AML-193 (cell line): ENCODE results near the gene CDHR5.
A peak's percentile ranks its signal among the peaks of the same experiment; 100 is the strongest.

Experiments
- DNase-seq, 2 experiments: peaks; one replicate each; lab custom pipeline; 2025; lab: John Stamatoyannopoulos, UW

The CDHR5 gene

DNA sequence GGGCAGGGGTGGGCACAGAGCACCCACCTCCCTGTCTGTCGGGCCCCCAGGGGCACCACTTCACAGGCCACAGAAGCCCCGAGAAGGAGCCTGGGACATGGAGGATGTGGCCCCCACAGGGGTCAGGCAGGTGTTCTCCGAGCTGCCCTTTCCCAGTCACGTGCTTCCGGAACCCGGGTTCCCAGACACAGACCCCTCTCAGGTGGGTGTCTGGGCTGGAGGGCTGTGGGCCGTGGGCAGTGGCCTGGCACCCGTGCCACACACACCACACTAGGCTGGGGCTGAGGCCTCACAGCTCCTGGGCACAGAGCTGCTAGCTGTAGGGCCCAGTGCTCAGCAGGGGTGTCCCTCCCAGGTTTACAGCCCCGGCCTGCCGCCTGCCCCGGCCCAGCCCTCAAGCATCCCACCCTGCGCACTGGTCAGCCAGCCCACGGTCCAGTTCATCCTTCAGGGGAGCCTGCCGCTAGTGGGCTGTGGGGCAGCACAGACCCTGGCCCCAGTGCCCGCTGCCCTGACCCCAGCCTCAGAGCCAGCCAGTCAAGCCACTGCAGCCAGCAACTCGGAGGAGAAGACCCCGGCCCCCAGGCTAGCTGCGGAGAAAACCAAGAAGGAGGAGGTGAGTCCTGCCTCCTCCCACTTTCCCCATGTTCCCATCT is 14.5 kb downstream of the CDHR5 start:
- DNase-seq = no peak

DNA sequence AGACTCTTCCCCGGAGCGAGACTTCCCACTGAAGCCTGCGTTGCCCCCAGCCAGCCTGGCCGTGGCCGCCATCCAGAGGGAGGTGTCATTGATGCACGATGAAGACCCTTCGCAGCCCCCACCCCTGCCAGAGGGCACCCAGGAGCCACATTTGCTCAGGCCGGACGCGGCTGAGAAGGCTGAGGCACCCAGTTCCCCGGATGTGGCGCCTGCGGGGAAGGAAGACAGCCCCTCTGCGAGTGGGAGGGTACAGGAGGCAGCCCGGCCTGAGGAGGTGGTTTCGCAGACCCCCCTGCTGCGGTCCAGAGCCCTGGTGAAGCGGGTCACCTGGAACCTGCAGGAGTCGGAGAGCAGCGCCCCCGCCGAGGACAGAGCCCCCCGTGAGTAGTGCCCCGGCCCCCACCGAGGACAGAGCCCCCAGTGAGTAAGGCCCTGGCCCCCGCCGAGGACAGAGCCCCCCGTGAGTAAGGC is 15.4 kb downstream of the CDHR5 start:
- no peak for DNase-seq

- no peak for DNase-seq
Observed at GRCh38 chr11:608791-609251, 15.9 kb downstream of the CDHR5 start.

GRCh38 chr11:607971-608659 is 16.6 kb downstream of the CDHR5 start:
- DNase-seq = no peak

GRCh38 chr11:607020-607780 is 17.6 kb downstream of the CDHR5 start:
- no peak for DNase-seq

- no peak for DNase-seq
Observed at GRCh38 chr11:606245-606644, 18.5 kb downstream of the CDHR5 start.

DNA sequence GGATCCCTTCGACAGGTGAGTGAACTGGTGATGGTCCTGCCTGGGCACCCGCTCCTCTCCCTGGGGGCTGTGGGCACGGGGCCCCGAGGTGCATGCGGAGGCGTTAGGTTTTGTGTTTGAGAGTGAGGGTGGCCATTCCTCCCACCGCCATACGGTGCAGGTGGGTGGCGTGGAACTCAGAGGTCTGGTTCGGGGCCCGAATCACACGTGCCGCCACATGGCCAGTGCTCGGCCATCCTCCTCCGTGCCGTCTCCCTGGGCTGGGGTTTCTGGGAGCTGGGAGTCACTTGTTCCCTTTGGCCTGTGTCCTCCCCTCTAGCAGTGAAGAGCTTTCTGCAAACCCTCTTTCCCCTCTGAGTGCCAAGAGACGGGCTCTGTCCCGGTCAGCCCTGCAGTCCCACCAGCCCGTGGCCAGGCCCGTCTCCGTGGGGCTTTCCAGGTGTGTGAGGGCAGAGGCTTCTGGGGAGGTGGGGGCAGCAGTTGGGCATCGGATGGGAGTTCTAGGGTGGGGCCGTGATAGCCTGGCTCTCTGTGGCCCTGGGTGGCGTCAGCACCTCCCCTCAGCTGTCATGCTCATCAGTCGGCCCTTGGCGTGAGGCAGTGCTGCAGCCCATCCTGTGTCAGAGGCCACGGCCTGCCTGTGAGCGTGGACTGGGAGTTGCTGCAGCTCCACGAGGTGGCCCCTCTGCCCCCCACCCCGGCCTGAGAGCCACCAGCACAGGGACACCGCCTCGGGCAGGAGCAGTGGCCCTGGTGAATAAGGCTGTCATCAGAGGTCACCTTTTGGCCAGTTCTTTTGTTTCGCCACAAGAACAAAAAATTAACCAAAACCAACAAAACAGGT is 19.2 kb downstream of the CDHR5 start:
- DNase-seq = no peak

- no peak for DNase-seq
Observed at GRCh38 chr11:603154-603553, 21.6 kb downstream of the CDHR5 start.

GRCh38 chr11:601573-602245 is 23.0 kb downstream of the CDHR5 start:
- DNase-seq = no peak

GRCh38 chr11:598005-598680 is 26.6 kb downstream of the CDHR5 start:
- no peak for DNase-seq

- DNase-seq = no peak
Observed at GRCh38 chr11:597166-597725, 27.5 kb downstream of the CDHR5 start.

DNA sequence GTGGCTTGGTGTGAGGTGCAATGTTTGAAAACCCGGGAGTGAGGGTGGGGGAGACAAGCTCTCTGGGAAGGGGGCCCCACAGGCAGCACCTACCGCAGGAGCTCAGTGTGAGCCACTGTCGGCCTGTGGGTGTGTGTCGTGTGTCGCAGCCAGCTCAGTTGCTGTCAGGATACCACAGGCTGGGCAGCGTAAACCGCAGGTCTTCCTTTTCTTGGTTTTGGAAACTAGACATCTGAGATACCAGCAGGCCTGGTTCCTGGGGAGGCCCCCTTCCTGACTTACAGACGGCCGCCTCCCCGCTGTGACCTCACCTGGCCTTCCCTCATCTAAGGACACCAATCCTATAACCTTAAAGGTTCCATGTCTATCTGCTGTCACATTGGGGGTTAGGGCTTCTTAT is 28.4 kb downstream of the CDHR5 start:
- no peak for DNase-seq

- no peak for DNase-seq
Observed at GRCh38 chr11:595400-595799, 29.4 kb downstream of the CDHR5 start.

- no peak for DNase-seq
Observed at GRCh38 chr11:593347-593746, 31.4 kb downstream of the CDHR5 start.

GRCh38 chr11:592918-593317 is 31.8 kb downstream of the CDHR5 start:
- DNase-seq = no peak

GRCh38 chr11:592501-592900 is 32.3 kb downstream of the CDHR5 start:
- DNase-seq = no peak

GRCh38 chr11:590997-591396 is 33.8 kb downstream of the CDHR5 start:
- no peak for DNase-seq

DNA sequence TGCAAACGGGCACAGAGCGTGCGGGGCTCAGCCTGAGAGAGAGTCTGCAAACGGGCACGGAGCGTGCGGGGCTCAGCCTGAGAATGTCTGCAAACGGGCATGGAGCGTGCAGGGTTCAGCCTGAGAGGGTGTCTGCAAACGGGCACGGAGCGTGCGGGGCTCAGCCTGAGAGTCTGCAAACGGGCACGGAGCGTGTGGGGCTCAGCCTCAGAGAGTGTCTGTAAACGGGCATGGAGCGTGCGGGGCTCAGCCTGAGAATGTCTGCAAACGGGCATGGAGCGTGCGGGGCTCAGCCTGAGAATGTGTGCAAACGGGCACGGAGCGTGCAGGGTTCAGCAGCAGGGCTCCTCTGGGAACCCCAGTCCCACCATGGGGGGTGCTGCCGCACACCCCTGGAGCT is 35.0 kb downstream of the CDHR5 start:
- no peak for DNase-seq

- peak; percentile 11 to 21 for DNase-seq
Observed at GRCh38 chr11:587978-588380, 36.8 kb downstream of the CDHR5 start.

DNA sequence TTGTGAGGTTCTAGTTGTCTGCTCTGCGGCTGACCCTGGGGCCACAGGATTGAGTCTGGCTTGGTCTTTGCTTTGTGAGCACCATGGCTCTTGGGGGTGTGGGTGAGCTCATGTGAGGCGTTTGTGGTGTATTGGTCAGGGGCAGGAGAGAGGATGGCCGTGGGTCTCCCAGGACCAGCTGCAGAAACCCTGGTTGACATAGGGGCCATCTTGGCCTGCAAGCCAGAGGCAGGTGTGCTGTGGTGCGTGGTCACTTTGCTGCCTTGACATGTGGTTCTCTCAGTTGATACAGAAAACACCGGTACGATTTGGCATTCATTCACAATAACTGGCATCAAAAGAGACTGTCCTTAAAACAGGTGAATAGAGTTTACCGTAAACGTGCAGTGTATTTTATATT is 37.2 kb downstream of the CDHR5 start:
- DNase-seq = no peak
